ENCODE measurements around the gene ADGRV1.

Gene ADGRV1

DNA sequence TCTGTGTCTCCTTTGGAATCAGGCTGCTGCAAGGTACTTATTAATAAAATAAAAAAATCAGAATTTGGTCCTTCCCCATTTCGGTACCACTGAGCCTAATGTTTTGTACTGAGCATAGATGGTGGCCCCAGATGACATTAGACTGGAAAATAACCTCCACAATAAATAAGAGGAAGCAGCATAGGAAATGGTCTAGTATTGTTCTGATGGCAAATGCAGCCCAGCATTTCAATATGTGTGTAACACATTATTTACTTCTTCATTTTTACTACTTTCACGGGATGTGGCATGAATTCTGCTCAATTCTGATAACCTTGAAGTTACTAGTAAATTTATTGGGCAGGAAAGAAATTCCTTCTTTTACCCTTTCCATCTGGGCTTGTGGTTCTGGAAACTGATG lies 295.6 kb downstream of the ADGRV1 start:
- Histone ChIP-seq H3K4me1 (ENCODE audit: control insufficient read depth, insufficient read depth, low read length) (no peaks in the 10 kb centered on the region), H3K9me3 (ENCODE audit: control insufficient read depth, low read length) (no peaks in the 10 kb centered on the region)

DNA sequence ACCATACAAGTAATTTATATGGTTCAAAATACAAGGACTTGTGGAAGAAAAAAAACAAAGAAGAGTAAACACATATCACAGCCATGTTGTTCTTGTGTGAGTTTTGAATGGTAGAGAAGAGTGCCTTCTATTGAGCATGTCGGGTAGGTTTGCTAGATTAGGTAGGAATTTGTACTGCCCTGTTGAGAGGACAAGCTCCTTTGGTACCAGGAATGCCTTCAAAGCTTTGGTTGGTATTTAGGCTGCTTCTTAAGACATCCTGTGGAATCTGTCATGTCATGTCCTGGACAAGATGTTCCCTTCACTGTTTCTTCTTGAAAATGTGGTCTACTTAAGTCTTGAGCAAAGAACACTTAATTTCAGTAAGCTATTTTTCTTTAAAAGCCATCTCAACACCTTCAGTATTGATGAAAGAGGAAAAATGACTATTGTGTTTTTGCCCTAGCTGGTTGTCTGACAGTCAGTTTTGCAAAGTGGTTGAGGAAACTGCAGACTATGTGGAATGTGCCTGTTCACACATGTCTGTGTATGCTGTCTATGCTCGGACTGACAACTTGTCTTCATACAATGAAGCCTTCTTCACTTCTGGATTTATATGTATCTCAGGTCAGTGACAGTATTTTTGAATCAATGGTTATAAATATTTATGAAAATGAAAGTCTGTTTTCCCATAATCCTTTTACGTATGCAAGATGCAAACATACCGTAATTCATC lies 296.9 kb downstream of the ADGRV1 start:
- H3K4me3 ChIP-seq (ENCODE audit: low read length) = no peak overlapping the region

More for the DNA sequence above, 295.6 kb downstream of the ADGRV1 start:
- Histone ChIP-seq H3K27me3 (ENCODE audit: control insufficient read depth, insufficient read depth, low read length) (no peaks in the 10 kb centered on the region), H3K4me3 (ENCODE audit: low read length) (no peak overlapping the region), H3K9ac (ENCODE audit: low read length) (no peak overlapping the region), H3K36me3 (ENCODE audit: control insufficient read depth, insufficient read depth, low read length) (no peaks in the 10 kb centered on the region)

DNA sequence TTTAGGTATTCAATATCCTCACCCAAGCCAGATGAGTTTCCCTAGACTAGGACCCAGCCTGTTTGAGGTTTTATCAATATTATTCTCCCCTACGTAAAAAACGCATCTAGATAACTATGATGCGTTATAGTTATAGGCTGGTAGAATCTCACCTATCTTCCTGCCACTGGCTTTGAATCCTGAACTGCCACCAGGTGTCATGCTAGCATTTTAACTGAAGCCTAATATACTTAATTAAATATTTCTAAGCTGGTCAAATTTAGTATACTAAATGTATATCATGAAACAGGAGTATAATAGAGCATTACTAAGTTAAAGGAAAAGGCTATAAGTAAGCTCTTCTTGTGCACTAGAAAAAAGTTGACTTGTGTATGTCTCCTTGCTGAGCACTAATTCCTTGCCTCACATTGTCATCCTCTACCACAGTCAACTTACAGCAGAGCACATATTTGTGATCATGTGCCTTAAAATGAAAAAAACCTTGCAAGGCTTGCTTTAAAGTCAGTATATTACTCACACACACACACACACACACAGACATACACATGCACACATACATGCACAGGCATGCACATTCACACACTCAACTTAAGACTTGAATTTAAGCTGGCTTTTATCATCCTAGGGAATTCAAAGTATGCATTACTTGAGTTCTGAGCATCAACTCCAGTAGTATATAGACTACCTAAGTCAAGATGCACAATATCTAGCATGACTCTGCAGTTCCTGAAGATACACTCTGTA lies 303.4 kb downstream of the ADGRV1 start:
- Histone ChIP-seq H3K36me3 (ENCODE audit: control insufficient read depth, insufficient read depth, low read length) (no peaks in the 10 kb centered on the region), H3K27me3 (ENCODE audit: control insufficient read depth, insufficient read depth, low read length) (no peaks in the 10 kb centered on the region), H3K4me1 (ENCODE audit: control insufficient read depth, insufficient read depth, low read length) (peaks cover 8% of the 10 kb centered on the region), H3K4me3 (ENCODE audit: low read length) (no peak overlapping the region), H3K9me3 (ENCODE audit: control insufficient read depth, low read length) (no peaks in the 10 kb centered on the region), H3K9ac (ENCODE audit: low read length) (no peak overlapping the region)

More for the DNA sequence above, 296.9 kb downstream of the ADGRV1 start:
- Histone ChIP-seq H3K36me3 (ENCODE audit: control insufficient read depth, insufficient read depth, low read length) (no peaks in the 10 kb centered on the region), H3K4me1 (ENCODE audit: control insufficient read depth, insufficient read depth, low read length) (no peaks in the 10 kb centered on the region), H3K9me3 (ENCODE audit: control insufficient read depth, low read length) (no peaks in the 10 kb centered on the region), H3K9ac (ENCODE audit: low read length) (no peak overlapping the region), H3K27me3 (ENCODE audit: control insufficient read depth, insufficient read depth, low read length) (no peaks in the 10 kb centered on the region)

DNA sequence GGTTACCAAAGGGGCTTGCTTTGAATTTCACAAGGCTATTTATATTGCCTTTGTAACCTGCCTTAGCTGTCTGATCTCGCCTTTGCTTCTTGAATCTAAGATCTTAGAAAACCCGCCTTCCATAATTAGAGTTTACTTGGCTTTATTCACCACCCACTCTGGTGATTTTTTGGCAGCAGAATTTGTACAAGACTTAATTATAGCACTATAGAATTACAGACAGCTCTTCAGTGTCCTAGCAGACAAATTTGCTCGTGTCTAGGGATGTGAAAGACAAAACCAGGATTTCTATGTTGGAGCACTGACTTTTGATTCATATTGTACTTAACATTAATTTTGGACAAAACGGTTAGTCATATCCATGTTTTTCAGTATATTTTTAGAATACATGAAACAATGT lies 306.6 kb downstream of the ADGRV1 start:
- no peak overlapping the region for H3K9ac ChIP-seq (ENCODE audit: low read length)
- no peaks in the 10 kb centered on the region for H3K9me3 ChIP-seq (ENCODE audit: control insufficient read depth, low read length)
- H3K4me1 ChIP-seq (ENCODE audit: control insufficient read depth, insufficient read depth, low read length) = peaks cover 15% of the 10 kb centered on the region
- no peaks in the 10 kb centered on the region for H3K27me3 ChIP-seq (ENCODE audit: control insufficient read depth, insufficient read depth, low read length)
- no peak overlapping the region for H3K4me3 ChIP-seq (ENCODE audit: low read length)
- no peaks in the 10 kb centered on the region for H3K36me3 ChIP-seq (ENCODE audit: control insufficient read depth, insufficient read depth, low read length)

DNA sequence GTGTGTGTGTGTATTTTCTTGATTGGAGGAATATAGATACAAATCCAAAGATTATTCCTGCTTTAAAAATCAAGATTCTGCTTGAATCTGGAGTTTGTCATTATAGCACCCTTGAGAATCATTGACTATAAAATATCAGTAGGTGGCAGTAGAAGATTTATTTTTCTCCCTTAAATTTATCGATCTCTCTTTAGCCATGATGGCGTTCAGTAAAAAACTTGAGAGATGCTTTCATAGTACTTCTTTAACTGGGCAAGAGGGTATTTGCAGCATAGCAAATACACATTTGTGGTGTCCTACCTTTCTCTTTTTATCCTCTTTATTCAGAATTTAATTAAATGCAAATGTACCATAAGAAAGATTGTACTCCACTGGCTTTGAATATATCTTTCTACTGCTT lies 307.7 kb downstream of the ADGRV1 start:
- Histone ChIP-seq H3K27me3 (ENCODE audit: control insufficient read depth, insufficient read depth, low read length) (no peaks in the 10 kb centered on the region), H3K9ac (ENCODE audit: low read length) (no peak overlapping the region), H3K9me3 (ENCODE audit: control insufficient read depth, low read length) (no peaks in the 10 kb centered on the region), H3K4me3 (ENCODE audit: low read length) (no peak overlapping the region), H3K36me3 (ENCODE audit: control insufficient read depth, insufficient read depth, low read length) (no peaks in the 10 kb centered on the region), H3K4me1 (ENCODE audit: control insufficient read depth, insufficient read depth, low read length) (peaks cover 15% of the 10 kb centered on the region)

DNA sequence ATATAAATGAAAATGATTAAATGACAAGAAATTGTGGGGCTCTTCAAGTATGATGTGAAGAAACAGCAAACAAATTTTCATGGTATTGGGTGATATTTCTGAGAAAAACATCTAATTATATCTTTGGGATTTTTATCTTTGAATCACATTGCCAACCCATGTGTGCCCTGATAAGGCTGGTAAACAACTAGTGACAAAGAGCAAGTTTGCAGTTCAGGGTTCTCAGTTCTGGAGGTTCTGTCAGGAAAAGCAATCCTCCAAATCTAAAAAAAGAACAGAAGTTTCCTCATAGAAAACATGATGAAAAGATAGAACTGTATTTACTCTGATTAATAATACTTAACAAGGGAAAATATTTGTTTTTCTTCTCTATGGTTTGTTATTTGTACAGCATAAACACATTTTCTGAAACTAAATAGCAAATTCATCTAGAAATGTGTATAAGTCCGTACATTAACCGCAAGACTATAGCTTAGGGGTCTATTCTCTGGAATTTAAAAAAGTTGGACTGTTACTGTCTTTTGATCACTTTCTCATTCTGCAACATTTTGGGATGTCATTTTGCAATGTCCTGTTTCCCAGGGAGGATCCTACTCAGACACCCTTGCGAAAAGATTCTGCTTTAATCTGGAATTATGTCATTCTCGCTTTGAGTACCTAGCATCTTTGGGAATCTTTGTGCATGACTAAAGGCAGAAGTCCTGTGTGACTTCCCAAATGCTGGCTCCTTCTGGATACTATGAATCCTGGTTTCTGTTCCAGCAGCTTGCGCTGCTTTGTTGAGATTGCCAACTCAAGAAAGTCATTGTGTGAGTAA lies 308.5 kb downstream of the ADGRV1 start:
- H3K4me3 ChIP-seq (ENCODE audit: low read length) = no peak overlapping the region
- no peak overlapping the region for H3K9ac ChIP-seq (ENCODE audit: low read length)
- no peaks in the 10 kb centered on the region for H3K27me3 ChIP-seq (ENCODE audit: control insufficient read depth, insufficient read depth, low read length)
- no peaks in the 10 kb centered on the region for H3K9me3 ChIP-seq (ENCODE audit: control insufficient read depth, low read length)
- H3K4me1 ChIP-seq (ENCODE audit: control insufficient read depth, insufficient read depth, low read length) = peaks cover 23% of the 10 kb centered on the region
- H3K36me3 ChIP-seq (ENCODE audit: control insufficient read depth, insufficient read depth, low read length) = no peaks in the 10 kb centered on the region

DNA sequence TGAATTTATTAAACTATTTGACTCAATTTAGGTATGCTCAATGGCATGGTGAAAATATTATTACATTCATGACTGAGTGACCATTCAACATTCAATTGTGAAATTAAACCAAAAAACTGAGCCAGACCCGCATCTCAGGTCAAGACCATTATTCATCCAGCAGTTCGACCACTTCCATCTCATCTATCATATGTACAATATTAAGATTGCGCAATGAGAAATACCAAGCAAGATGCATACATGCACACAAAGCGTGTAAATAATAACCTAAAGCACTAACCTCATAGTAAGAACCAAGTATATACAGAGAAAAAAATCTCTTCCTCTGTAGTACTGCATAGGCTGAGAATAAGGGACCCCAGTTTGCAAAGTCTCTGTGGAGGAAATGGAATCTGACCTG lies 310.2 kb downstream of the ADGRV1 start:
- no peaks in the 10 kb centered on the region for H3K36me3 ChIP-seq (ENCODE audit: control insufficient read depth, insufficient read depth, low read length)
- no peaks in the 10 kb centered on the region for H3K27me3 ChIP-seq (ENCODE audit: control insufficient read depth, insufficient read depth, low read length)
- no peak overlapping the region for H3K4me3 ChIP-seq (ENCODE audit: low read length)
- H3K9me3 ChIP-seq (ENCODE audit: control insufficient read depth, low read length) = no peaks in the 10 kb centered on the region
- no peak overlapping the region for H3K9ac ChIP-seq (ENCODE audit: low read length)
- H3K4me1 ChIP-seq (ENCODE audit: control insufficient read depth, insufficient read depth, low read length) = peaks cover 27% of the 10 kb centered on the region

DNA sequence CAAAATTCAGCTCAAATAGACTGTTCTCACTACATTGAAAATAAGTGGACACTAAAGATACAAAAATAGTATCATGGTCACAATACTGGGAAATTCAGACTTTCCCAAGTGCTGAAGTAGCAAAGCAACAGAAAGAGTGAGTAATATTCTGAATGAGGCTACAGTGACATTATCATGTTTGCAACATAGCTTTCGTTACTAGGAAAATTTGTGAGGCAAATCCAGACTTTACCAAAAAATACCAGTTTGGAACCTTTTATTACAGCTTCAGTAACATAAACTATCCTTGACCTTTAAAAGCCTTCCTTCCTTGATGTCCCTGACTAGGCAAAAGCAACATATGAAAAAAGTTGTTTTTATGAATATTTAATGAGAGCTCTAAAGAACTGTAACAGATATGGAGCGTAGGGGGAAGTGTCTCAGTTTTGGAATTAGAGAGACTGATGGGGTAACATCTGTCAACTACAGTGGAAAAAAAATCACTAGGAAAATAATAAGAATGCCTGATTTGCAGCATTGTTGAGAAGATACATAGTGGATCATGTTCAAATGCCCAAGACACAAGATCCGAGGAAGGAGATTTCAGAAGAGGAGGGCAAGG lies 312.9 kb downstream of the ADGRV1 start:
- H3K27me3 ChIP-seq (ENCODE audit: control insufficient read depth, insufficient read depth, low read length) = no peaks in the 10 kb centered on the region
- no peak overlapping the region for H3K4me3 ChIP-seq (ENCODE audit: low read length)
- H3K9me3 ChIP-seq (ENCODE audit: control insufficient read depth, low read length) = no peaks in the 10 kb centered on the region
- H3K9ac ChIP-seq (ENCODE audit: low read length) = no peak overlapping the region
- H3K4me1 ChIP-seq (ENCODE audit: control insufficient read depth, insufficient read depth, low read length) = peaks cover 27% of the 10 kb centered on the region
- H3K36me3 ChIP-seq (ENCODE audit: control insufficient read depth, insufficient read depth, low read length) = no peaks in the 10 kb centered on the region

DNA sequence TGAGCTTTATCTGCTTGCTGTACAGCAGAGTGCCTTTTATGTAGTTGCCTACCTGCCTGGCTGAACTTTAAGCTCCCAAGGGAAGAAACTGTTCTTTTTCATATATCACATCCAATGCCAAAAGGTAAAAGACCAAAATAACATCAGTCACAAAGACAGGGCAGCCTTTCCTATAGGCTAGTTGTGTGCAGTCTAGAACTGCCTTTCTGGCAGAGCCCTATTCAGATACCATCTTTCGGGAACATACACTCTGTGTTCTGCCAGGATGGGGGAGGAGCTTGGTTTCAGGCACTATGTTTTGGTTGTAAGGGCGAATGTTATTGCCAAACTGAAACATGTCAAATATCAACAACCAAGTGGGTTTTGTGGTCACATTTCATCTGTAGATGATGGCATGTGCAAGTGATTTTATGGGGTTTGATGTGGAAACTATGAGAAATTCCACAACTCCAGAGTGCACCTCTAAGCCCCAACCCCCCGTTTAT lies 314.5 kb downstream of the ADGRV1 start:
- no peaks in the 10 kb centered on the region for H3K27me3 ChIP-seq (ENCODE audit: control insufficient read depth, insufficient read depth, low read length)
- H3K9me3 ChIP-seq (ENCODE audit: control insufficient read depth, low read length) = no peaks in the 10 kb centered on the region
- H3K36me3 ChIP-seq (ENCODE audit: control insufficient read depth, insufficient read depth, low read length) = no peaks in the 10 kb centered on the region
- H3K9ac ChIP-seq (ENCODE audit: low read length) = no peak overlapping the region
- H3K4me1 ChIP-seq (ENCODE audit: control insufficient read depth, insufficient read depth, low read length) = peaks cover 20% of the 10 kb centered on the region
- no peak overlapping the region for H3K4me3 ChIP-seq (ENCODE audit: low read length)

DNA sequence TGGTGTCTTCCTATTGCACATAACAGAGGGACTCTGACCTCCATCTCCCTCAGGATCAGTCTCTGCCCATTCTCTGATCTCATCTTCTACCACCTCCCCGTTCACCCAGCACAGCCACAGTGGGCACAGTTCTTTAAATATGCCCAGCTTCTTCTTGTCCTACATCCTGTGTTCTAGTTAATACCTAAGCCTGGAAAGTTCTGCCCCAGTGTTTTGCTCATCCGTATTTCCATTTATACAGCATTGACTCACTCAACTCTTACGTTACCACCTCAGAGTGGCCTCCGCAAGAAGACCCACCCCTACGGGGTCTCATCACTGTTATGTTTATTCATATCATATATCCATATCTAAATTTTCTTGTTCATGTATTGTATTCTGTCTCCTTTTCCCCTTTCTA lies 315.5 kb downstream of the ADGRV1 start:
- Histone ChIP-seq H3K36me3 (ENCODE audit: control insufficient read depth, insufficient read depth, low read length) (no peaks in the 10 kb centered on the region), H3K4me3 (ENCODE audit: low read length) (no peak overlapping the region), H3K9me3 (ENCODE audit: control insufficient read depth, low read length) (no peaks in the 10 kb centered on the region), H3K4me1 (ENCODE audit: control insufficient read depth, insufficient read depth, low read length) (peaks cover 30% of the 10 kb centered on the region), H3K9ac (ENCODE audit: low read length) (no peak overlapping the region), H3K27me3 (ENCODE audit: control insufficient read depth, insufficient read depth, low read length) (no peaks in the 10 kb centered on the region)

DNA sequence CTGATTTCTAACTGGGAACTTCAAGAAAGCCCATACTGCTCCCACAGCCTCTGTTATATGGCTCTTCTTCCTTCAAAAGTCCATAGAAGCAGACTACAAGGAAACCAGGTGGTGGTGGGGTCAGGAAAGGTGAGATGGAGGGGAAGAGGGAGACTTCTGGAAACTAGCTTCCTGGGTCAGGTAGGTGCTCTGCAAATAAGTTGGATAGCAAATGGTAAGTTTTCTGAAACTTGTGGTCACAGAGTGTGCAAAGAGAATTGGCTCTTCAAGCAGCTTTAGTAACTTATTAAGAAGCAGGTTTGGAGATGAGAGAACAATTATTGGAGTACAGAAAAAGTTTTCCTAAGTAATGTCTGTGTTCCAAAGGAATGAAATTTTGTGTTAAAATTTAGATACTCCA lies 316.9 kb downstream of the ADGRV1 start:
- H3K4me1 ChIP-seq (ENCODE audit: control insufficient read depth, insufficient read depth, low read length) = peaks cover 31% of the 10 kb centered on the region
- no peaks in the 10 kb centered on the region for H3K27me3 ChIP-seq (ENCODE audit: control insufficient read depth, insufficient read depth, low read length)

More for the DNA sequence above, 316.9 kb downstream of the ADGRV1 start:
- Histone ChIP-seq H3K4me3 (ENCODE audit: low read length) (no peak overlapping the region), H3K9me3 (ENCODE audit: control insufficient read depth, low read length) (no peaks in the 10 kb centered on the region), H3K36me3 (ENCODE audit: control insufficient read depth, insufficient read depth, low read length) (no peaks in the 10 kb centered on the region), H3K9ac (ENCODE audit: low read length) (no peak overlapping the region)
